Prostate gland (tissue), 1 donor: ENCODE data around the gene TAF11L14.
"Not testable (repeated sequence)": the region's sequence is repeated elsewhere in the genome, so short reads cannot be mapped to it uniquely, and the experiment has no call there.

Experiments used
- POLR2A ChIP-seq: fragments of 450-650 bp; IDR thresholded peaks from one replicate; pipeline ENCODE4 v1.6.1; 2016; ENCODE audit warnings: antibody characterized with exemption, mild to moderate bottlenecking
- POLR2AphosphoS5 ChIP-seq: sonication (generic); formaldehyde crosslinking; IDR thresholded peaks from one replicate; pipeline ENCODE4 v1.6.1; 2017; ENCODE audit warnings: antibody characterized with exemption

DNA sequence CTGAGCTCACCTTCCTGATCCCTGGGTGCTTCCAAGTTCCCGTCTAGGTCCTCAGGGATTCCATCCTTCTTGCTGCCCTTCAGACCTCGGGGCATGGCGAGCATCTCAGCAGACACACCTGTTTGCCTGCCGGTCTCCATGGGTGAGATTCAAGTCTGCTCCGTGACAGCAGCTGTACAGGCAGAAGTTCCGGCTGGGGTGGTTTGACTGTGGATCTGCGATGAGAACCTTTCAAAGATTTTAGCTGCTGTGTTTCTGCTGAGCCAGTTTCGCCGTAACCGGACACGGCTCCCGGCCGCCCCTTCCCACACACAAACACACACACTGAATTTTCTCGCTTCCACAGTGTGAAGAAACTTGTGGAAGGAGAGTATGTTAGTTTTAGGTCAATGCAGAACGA lies 40.0 kb upstream of the TAF11L14 start, which contains the start of gene TAF11L9:
- not testable (repeated sequence) for TF ChIP-seq POLR2A, POLR2AphosphoS5
